Measurements from ENCODE around the gene USP53.

- TF ChIP-seq POLR2A (IDR thresholded peaks at IDR 0.05; ENCODE audit: insufficient read depth in 1 of 2, low read depth in 2 of 2, low read length in 2 of 2): no peak
- TF ChIP-seq MIER2 (CRISPR knock-in tag; IDR thresholded peaks at IDR 0.05): no peak
These were observed 91.2 kb downstream of the USP53 start for GRCh38 chr4:119303587-119304305.
